ENCODE measurements around the gene ZCCHC14. TPM values are rescaled to one million over a fixed set of nuclear protein-coding genes. Genes with fewer than 3 reads are reported as not detected.

The ZCCHC14 gene
- total and polyA plus RNA-seq, 2 of the 13 experiments (the other 11 are each of a cell fraction or from before 2014, with no cell fraction given), result 12.4 to 12.5 TPM

GRCh38 chr16:87487361-87487924 is 5.4 kb downstream of the ZCCHC14 start (continued):
- no peak for TF ChIP-seq DZIP1 (CRISPR knock-in tag; IDR thresholded peaks at IDR 0.05)
- TF ChIP-seq MXD4 (CRISPR knock-in tag; IDR thresholded peaks at IDR 0.05), result peak; percentile 93; the same call in 1 of the 2 replicates
- no peak for TF ChIP-seq REST (IDR thresholded peaks at IDR 0.05; ENCODE audit: borderline replicate concordance in 1 of 2, low read depth in 1 of 2, low read length in 2 of 2)
- TF ChIP-seq NR2F1 (CRISPR knock-in tag; IDR thresholded peaks at IDR 0.05), result no peak
- TF ChIP-seq KAT7 (CRISPR knock-in tag; IDR thresholded peaks at IDR 0.05; ENCODE audit: borderline replicate concordance), result peak; percentile 64; the same call in 1 of the 2 replicates
- peak; percentile 89 for TF ChIP-seq ZNF609 (CRISPR knock-in tag; IDR thresholded peaks at IDR 0.05; ENCODE audit: borderline replicate concordance)
- TF ChIP-seq DMAP1 (CRISPR knock-in tag; IDR thresholded peaks at IDR 0.05), result peak; percentile 90; the same call in 1 of the 2 replicates
- peak; percentile 77; the same call in 1 of the 2 replicates for TF ChIP-seq ZC3H13 (CRISPR knock-in tag; IDR thresholded peaks at IDR 0.05)
- no peak for TF ChIP-seq ZNF570 (CRISPR knock-in tag; IDR thresholded peaks at IDR 0.05; ENCODE audit: borderline replicate concordance)
- TF ChIP-seq PREB (CRISPR knock-in tag; IDR thresholded peaks at IDR 0.05), result no peak
- TF ChIP-seq EED (CRISPR knock-in tag; IDR thresholded peaks at IDR 0.05), result peak; percentile 80
- TF ChIP-seq FIP1L1 (IDR thresholded peaks at IDR 0.05; ENCODE audit: borderline replicate concordance, insufficient read depth, low read depth, low read length), result no peak
- no peak for TF ChIP-seq ZNF780A (CRISPR knock-in tag; IDR thresholded peaks at IDR 0.05)
- TF ChIP-seq ZBTB38 (CRISPR knock-in tag; IDR thresholded peaks at IDR 0.05), result peak; percentile 61; the same call in 1 of the 2 replicates
- TF ChIP-seq ZNF430 (CRISPR knock-in tag; IDR thresholded peaks at IDR 0.05), result 0 out of 2 replicates have a peak, but pooled peaks have one; percentile 29
- TF ChIP-seq ZNF879 (CRISPR knock-in tag; IDR thresholded peaks at IDR 0.05), result no peak
- TF ChIP-seq ZNF501 (CRISPR knock-in tag; IDR thresholded peaks at IDR 0.05), result peak; percentile 67

Measured in HepG2 (cell line).